D341Med (cell line): ENCODE results near the gene ADAMTS1.

Experiments
- DNase-seq: peaks from one replicate; pipeline ENCODE4 v3.0.0; 2012; ENCODE audit warnings: low spot score

Gene ADAMTS1

GRCh38 chr21:26844258-26845065, 747 bp downstream of the ADAMTS1 start:
- peak; percentile 67 for DNase-seq

DNA sequence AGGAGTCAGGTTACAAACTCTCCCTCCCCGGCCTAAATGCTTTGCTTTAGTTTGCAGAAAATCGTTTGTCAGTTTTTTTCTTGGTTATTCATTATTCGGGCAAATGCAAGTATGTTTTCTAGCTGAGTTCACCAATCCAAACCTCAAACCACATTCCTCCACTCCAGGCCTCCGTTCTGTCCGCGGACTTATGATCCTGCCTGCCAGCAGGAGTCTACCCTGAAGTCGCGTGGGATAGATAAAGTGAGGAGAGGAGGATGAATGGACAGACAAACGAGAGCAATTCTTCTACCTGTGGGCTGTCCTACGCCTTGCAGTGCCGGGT, 1.3 kb downstream of the ADAMTS1 start:
- no peak for DNase-seq

DNA sequence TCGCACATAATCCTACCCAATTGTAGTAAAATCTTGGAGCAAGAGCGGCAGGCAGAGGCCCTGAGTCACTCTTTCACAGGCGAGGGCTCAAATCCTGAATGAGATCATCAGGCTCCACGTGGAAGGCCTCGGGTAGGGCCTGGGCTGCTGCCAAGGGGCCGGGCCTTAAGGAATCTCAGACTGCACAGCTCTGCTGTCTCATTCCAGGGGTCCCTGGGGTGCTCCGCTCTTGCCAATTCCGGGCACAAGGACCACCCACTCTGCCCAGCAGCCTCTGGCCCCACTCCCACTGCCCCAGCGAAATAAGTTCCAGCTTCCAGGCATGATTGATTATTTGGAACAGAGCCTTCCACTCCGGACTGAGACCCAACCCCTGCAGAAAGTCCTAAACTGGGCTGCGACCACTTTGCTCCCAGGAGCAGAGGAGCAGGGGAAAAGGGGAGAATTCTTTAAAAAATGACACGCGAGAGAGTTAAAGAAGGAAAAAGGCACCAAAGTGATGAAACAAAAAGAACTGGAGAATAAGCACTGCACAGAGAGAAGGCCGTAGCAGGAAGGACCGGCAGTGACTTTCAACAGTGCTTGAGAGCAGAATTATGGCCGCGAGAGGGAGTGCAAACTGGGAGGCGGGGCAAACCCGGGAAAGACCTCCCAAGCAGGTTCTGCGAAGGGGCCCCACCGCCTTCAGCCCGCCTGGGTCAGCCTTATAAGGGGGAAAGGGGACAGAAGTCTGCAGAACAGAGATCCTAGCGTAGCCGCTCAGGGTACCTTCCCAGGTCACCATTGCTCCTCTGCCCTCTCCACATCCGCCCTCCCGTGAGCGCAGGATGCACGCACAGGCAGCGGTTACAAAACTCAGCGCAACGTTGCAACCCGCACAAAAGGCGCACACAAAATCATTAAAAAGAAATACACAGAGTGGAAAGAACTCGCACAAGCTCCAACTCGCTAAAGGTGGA, 2.0 kb downstream of the ADAMTS1 start:
- DNase-seq, result peak; percentile 60

- no peak for DNase-seq
These were observed 2.9 kb downstream of the ADAMTS1 start for GRCh38 chr21:26842300-26842699.

DNA sequence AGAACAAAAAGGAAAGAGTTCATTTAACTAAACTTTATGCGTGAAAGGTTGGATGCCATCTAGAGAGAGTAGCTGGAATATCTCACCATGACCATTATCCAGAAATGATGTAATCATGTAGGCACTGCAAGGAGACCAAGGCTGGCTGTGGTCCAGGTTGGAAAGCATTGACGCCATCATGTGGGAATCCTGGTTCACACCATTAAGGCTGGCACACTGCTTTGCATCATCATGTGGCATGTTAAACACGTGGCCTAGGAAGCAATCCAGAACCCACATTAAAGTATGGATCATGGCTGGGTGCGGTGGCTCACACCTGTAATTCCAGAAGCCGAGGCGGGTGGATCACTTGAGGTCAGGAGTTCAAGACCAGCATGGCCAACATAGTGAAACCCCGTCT, 4.3 kb downstream of the ADAMTS1 start:
- DNase-seq, result no peak

- DNase-seq, result no peak
These were observed 5.0 kb downstream of the ADAMTS1 start for GRCh38 chr21:26840201-26840600.

GRCh38 chr21:26837539-26837938, 7.7 kb downstream of the ADAMTS1 start:
- no peak for DNase-seq

DNA sequence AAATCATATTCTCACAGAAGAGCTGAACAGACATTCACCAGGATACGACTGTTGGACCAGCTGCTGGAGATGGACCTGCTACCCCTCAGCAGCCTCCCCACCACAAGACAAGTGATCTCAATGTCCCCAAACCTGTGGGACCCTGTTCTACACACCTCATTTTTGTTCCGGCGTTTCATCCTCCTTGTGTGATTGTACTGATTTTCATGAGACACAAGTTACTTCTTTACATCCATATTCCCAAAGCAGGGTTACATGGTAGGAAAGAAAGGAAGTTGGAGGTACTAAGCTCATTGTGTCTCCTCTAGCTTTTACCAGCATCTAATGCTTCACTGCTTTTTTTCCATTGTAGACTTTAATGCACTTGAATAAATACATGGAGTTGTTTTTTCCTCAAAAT, 8.7 kb downstream of the ADAMTS1 start:
- DNase-seq, result no peak

GRCh38 chr21:26835714-26836265, 9.4 kb downstream of the ADAMTS1 start:
- no peak for DNase-seq

GRCh38 chr21:26835027-26835713, 10.0 kb downstream of the ADAMTS1 start:
- no peak for DNase-seq

- no peak for DNase-seq
These were observed 10.9 kb downstream of the ADAMTS1 start for GRCh38 chr21:26834181-26834905.

GRCh38 chr21:26833460-26833939, 11.7 kb downstream of the ADAMTS1 start:
- DNase-seq, result no peak

DNA sequence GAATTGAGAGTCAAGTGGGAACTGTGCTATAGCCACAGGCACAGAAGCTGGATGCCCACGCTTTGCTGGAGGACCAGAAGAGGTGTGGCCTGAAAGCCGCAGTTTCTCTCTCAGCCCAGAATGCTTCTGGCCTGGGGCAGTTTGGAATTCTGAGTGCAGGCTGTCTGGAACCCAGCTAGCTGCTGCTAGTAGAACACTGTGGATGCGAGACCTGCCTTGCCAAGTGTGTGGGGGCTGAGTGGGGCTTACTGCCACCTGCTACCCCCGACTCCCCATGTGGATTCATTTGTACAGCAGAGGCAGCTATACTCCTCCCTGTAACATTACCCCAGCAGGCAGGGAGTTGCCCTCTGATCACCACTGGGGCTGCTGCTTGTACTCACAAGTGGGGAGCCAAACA, 12.2 kb downstream of the ADAMTS1 start:
- DNase-seq, result no peak

DNA sequence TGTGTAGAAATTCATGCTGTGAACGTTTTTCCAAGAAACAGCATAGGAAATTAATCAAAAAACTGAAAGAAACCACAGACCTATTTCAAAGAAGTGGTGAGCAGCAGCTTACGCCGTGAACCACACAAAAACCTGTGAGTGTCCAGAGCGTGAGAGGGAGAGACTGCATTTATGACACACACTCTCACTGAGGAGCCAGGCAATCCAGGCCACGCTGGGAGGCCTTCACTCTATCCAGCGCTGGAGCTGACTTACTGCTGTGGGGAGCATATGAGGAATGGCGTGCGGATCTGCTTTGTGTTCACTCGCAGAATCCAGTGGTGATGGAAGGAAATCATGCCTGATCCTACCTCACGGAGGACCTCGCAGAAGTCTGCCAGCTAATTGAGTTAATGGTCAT, 12.7 kb downstream of the ADAMTS1 start:
- DNase-seq, result no peak

GRCh38 chr21:26826801-26827200, 18.4 kb downstream of the ADAMTS1 start:
- DNase-seq, result no peak

DNA sequence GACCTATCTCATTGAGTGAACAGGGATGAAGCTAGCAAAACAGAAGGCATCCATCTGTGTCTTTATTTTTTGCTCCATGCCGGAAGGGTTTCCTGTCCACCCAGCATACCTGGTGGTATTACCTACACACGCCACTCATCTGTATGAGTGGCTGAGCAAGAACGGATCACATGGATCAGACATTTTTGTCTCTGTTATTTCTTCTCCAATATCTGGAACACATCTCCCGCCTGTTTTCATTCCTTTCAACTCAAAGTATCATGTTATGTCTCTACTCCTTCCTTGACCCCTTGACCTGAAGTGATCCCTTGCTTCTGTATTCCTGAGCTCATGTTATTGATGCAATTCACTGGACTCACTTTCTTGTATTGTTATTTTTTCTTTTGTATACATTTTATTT, 24.7 kb downstream of the ADAMTS1 start:
- no peak for DNase-seq

- DNase-seq, result no peak
These were observed 25.4 kb downstream of the ADAMTS1 start for GRCh38 chr21:26819740-26820324.

- DNase-seq, result no peak
These were observed 26.3 kb downstream of the ADAMTS1 start for GRCh38 chr21:26818906-26819305.

DNA sequence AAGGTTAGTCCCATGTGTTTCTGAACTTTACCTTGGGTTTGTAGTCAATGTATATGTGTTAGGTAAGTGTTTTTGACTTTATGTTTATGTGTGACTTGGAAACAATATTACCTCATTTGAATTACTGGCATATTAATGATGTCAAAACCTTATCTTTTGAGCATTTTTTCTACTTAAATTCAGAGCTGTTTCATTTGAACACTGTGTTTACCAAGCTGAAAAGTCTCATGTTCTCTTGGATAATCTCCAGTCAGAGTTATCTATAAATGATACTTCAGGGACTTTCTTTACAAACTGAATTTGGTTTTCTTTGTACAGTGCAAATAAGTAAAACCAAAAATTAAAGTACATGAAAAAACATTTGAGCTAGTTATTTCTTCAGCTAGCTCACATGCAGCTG, 30.0 kb downstream of the ADAMTS1 start:
- no peak for DNase-seq

DNA sequence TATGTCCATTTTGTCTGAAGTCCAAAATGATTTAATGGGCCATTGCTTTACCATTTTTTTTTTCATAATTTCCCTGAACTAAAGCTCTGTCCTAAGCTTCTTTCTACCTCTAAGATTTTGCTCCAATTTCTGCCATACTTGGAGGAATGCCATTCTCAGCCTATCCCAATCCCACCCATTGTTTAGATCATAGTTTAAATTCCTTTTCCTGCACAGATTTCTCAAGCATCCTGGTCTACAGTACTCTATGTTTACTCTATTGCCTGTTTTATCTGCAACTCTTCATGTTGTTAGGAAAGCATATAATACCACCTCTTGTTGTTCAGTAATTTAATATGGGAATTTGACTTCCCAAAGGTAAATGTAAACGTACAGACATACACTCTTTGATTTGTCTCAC, 30.8 kb downstream of the ADAMTS1 start:
- DNase-seq, result no peak

GRCh38 chr21:26813426-26813998, 31.7 kb downstream of the ADAMTS1 start:
- DNase-seq, result peak; percentile 41
